LoVo (cell line): ENCODE data around the gene SYNJ2.

ENCODE experiments used
- DNase-seq: peaks from one replicate; pipeline ENCODE4 v3.0.0-alpha.2; 2016; ENCODE audit warnings: low spot score

The SYNJ2 gene

GRCh38 chr6:157982102-157982562, 469 bp downstream of the SYNJ2 start:
- DNase-seq, result peak; percentile 27

GRCh38 chr6:157982563-157983405, 1.1 kb downstream of the SYNJ2 start:
- peak; percentile 24 for DNase-seq

GRCh38 chr6:157983406-157984119, 1.9 kb downstream of the SYNJ2 start:
- DNase-seq, result no peak

GRCh38 chr6:157984128-157984527, 2.5 kb downstream of the SYNJ2 start:
- no peak for DNase-seq

GRCh38 chr6:157984686-157985225, 3.1 kb downstream of the SYNJ2 start:
- DNase-seq, result no peak

GRCh38 chr6:157985378-157986155, 3.9 kb downstream of the SYNJ2 start:
- DNase-seq, result no peak

- no peak for DNase-seq
Measured at GRCh38 chr6:157987788-157988699, 6.4 kb downstream of the SYNJ2 start.

GRCh38 chr6:157988700-157989063, 7.0 kb downstream of the SYNJ2 start:
- no peak for DNase-seq

GRCh38 chr6:157989541-157990289, 8.1 kb downstream of the SYNJ2 start:
- peak; percentile 72 for DNase-seq

- no peak for DNase-seq
Measured at GRCh38 chr6:157990321-157991066, 8.8 kb downstream of the SYNJ2 start.

- no peak for DNase-seq
Measured at GRCh38 chr6:157991067-157991432, 9.4 kb downstream of the SYNJ2 start.

- no peak for DNase-seq
Measured at GRCh38 chr6:157993076-157993475, 11.4 kb downstream of the SYNJ2 start.

- peak; percentile 22 for DNase-seq
Measured at GRCh38 chr6:157994125-157994795, 12.6 kb downstream of the SYNJ2 start.

- DNase-seq, result no peak
Measured at GRCh38 chr6:157995458-157995857, 13.8 kb downstream of the SYNJ2 start.

GRCh38 chr6:157996201-157996712, 14.6 kb downstream of the SYNJ2 start:
- DNase-seq, result no peak

GRCh38 chr6:157996918-157997702, 15.4 kb downstream of the SYNJ2 start:
- DNase-seq, result no peak

- DNase-seq, result no peak
Measured at GRCh38 chr6:157997893-157998608, 16.4 kb downstream of the SYNJ2 start.
